ENCODE measurements around the gene CYP4A11. TPM values are rescaled to one million over a fixed set of nuclear protein-coding genes. Genes with fewer than 3 reads are reported as not detected.
"Not testable (repeated sequence)": the region's sequence is repeated elsewhere in the genome, so short reads cannot be mapped to it uniquely, and the experiment has no call there.

Gene CYP4A11
- total RNA-seq, 1 donor from 2014 or later: not detected

GRCh38 chr1:46900401-46900800 is 40.9 kb downstream of the CYP4A11 start:
- no peak for DNase-seq (ENCODE audit: low read depth)
- TF ChIP-seq, protein P1, sequence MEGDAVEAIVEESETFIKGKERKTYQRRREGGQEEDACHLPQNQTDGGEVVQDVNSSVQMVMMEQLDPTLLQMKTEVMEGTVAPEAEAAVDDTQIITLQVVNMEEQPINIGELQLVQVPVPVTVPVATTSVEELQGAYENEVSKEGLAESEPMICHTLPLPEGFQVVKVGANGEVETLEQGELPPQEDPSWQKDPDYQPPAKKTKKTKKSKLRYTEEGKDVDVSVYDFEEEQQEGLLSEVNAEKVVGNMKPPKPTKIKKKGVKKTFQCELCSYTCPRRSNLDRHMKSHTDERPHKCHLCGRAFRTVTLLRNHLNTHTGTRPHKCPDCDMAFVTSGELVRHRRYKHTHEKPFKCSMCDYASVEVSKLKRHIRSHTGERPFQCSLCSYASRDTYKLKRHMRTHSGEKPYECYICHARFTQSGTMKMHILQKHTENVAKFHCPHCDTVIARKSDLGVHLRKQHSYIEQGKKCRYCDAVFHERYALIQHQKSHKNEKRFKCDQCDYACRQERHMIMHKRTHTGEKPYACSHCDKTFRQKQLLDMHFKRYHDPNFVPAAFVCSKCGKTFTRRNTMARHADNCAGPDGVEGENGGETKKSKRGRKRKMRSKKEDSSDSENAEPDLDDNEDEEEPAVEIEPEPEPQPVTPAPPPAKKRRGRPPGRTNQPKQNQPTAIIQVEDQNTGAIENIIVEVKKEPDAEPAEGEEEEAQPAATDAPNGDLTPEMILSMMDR (conservative IDR thresholded peaks at IDR 0.05; ENCODE audit: low read depth, low read length): no peak

DNA sequence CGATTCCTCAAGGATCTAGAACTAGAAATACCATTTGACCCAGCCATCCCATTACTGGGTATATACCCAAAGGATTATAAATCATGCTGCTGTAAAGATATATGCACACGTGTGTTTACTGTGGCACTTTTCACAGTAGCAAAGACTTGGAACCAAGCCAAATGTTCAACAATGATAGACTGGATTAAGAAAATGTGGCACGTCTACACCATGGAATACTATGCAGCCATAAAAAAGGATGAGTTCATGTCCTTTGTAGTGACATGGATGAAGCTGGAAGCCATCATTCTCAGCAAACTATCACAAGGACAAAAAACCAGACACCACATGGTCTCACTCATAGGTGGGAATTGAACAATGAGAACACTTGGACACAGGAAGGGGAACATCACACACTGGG is 59.6 kb downstream of the CYP4A11 start:
- H3K4me3 ChIP-seq (ENCODE audit: low read depth, low read length); DNase-seq (ENCODE audit: low read depth): not testable (repeated sequence)

More at GRCh38 chr1:46900401-46900800, 40.9 kb downstream of the CYP4A11 start:
- H3K4me3 ChIP-seq (ENCODE audit: low read depth, low read length): no peak overlapping the region

Other genes with a start within 250 kb of the CYP4A11 start
- gene EFCAB14, start 222.4 kb downstream of the CYP4A11 start, total RNA-seq: 41.5 and 46.9 TPM in 2 replicates
- gene CYP4B1, start 142.4 kb downstream of the CYP4A11 start, total RNA-seq: not detected in 2 replicates
- 0.46 TPM in 1 of 2 replicates, not detected in the other for gene CYP4X1, start 82.2 kb upstream of the CYP4A11 start, total RNA-seq
- gene CYP4Z1, start 125.8 kb upstream of the CYP4A11 start, total RNA-seq: not detected in 2 replicates
- not detected in 2 replicates for gene CYP4A22, start 196.0 kb upstream of the CYP4A11 start, total RNA-seq
- gene PDZK1IP1, start 248.6 kb upstream of the CYP4A11 start, total RNA-seq: 14.3 and 43.2 TPM in 2 replicates

Data from epithelial cell of proximal tubule (primary cell).